HG03342 (cell line): ENCODE measurements around the gene TOP2B.

Experiments used
- ATAC-seq: cut with Tn5 transposase; IDR thresholded peaks from one replicate; pipeline ENCODE4 v1.9.1; 2021; ENCODE audit warnings: mild to moderate bottlenecking, moderate library complexity; ENCODE audit not compliant: unreplicated experiment

The TOP2B gene

GRCh38 chr3:25673738-25674298 lies 9.1 kb upstream of the TOP2B start:
- ATAC-seq: no peak

GRCh38 chr3:25665315-25666280 lies 891 bp upstream of the TOP2B start:
- peak; percentile 25 for ATAC-seq

GRCh38 chr3:25663869-25664811 lies 567 bp downstream of the TOP2B start:
- ATAC-seq: peak; percentile 28

- peak; percentile 22 for ATAC-seq
Measured at GRCh38 chr3:25663347-25663868, 1.3 kb downstream of the TOP2B start.

- no peak for ATAC-seq
Measured at GRCh38 chr3:25662736-25663320, 1.9 kb downstream of the TOP2B start.

GRCh38 chr3:25661694-25662437 lies 2.8 kb downstream of the TOP2B start:
- ATAC-seq: no peak

GRCh38 chr3:25658836-25659235 lies 5.9 kb downstream of the TOP2B start:
- no peak for ATAC-seq

GRCh38 chr3:25657293-25657692 lies 7.4 kb downstream of the TOP2B start:
- ATAC-seq: no peak

- ATAC-seq: no peak
Measured at GRCh38 chr3:25655659-25656058, 9.0 kb downstream of the TOP2B start.

GRCh38 chr3:25654576-25654975 lies 10.1 kb downstream of the TOP2B start:
- ATAC-seq: no peak

GRCh38 chr3:25653322-25653721 lies 11.4 kb downstream of the TOP2B start:
- ATAC-seq: no peak

GRCh38 chr3:25652921-25653320 lies 11.8 kb downstream of the TOP2B start:
- no peak for ATAC-seq

- ATAC-seq: no peak
Measured at GRCh38 chr3:25648925-25649830, 15.5 kb downstream of the TOP2B start.

- ATAC-seq: peak; percentile 96
Measured at GRCh38 chr3:25648107-25648535, 16.6 kb downstream of the TOP2B start.

- ATAC-seq: no peak
Measured at GRCh38 chr3:25635038-25635437, 29.7 kb downstream of the TOP2B start.

- peak; percentile 54 for ATAC-seq
Measured at GRCh38 chr3:25633919-25634318, 30.8 kb downstream of the TOP2B start.

- no peak for ATAC-seq
Measured at GRCh38 chr3:25631989-25632388, 32.7 kb downstream of the TOP2B start.

GRCh38 chr3:25621087-25621486 lies 43.6 kb downstream of the TOP2B start:
- no peak for ATAC-seq

GRCh38 chr3:25620493-25620892 lies 44.2 kb downstream of the TOP2B start:
- no peak for ATAC-seq
